MM.1S (cell line): ENCODE data around the gene PROM2.

Source experiments
- EZH2 ChIP-seq: fragments of 300-600 bp; sonication (generic); optimal IDR thresholded peaks from 2 replicates; pipeline ENCODE3; 2017; ENCODE audit warnings: low read depth, mild to moderate bottlenecking, antibody characterized with exemption, low read length, mixed read lengths
- EZH2phosphoT487 ChIP-seq: fragments of 300-600 bp; sonication (generic); IDR thresholded peaks from 2 replicates; pipeline ENCODE4 v1.6.1; 2018; ENCODE audit warnings: antibody characterized with exemption, low read length
- TF ChIP-seq, protein P1 (sequence below): fragments of 300-600 bp; sonication (generic); IDR thresholded peaks from 2 replicates; pipeline ENCODE4 v1.5.1; 2016; ENCODE audit warnings: antibody characterized with exemption, low read length, mixed read lengths

DNA sequence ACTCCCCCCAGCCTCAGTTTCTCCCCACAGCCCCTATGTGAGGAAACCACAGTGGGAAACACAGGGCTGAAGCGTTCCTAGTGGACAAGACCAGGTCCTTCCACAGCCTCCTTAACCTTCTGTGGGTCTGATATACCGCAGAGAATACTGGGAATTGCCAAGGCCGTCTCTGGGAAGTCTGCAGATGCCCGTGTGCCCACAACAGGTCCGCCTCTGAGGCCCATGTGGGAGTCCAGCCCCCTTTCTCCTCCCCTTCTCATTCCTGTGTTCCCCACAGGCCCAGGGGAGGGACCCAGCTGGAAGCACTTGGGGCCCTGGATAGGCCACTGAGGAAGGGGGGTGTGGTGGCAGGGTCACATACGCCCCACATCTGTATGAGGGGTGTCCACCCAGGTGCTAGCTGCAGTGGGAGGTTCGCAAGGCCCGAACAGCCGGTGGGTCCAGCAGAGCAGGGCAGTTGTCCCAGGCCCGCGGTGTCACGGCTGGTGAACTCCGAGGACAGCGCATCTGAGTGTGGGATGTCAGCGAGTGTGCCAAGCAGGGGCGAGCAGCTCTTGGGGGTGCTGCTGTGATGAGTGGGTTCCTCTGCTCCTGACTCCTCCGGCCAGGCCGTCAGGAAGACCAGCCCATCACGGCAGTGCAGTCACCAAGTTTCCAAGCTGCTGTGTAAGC, 20.5 kb downstream of the PROM2 start:
- TF ChIP-seq, protein P1, sequence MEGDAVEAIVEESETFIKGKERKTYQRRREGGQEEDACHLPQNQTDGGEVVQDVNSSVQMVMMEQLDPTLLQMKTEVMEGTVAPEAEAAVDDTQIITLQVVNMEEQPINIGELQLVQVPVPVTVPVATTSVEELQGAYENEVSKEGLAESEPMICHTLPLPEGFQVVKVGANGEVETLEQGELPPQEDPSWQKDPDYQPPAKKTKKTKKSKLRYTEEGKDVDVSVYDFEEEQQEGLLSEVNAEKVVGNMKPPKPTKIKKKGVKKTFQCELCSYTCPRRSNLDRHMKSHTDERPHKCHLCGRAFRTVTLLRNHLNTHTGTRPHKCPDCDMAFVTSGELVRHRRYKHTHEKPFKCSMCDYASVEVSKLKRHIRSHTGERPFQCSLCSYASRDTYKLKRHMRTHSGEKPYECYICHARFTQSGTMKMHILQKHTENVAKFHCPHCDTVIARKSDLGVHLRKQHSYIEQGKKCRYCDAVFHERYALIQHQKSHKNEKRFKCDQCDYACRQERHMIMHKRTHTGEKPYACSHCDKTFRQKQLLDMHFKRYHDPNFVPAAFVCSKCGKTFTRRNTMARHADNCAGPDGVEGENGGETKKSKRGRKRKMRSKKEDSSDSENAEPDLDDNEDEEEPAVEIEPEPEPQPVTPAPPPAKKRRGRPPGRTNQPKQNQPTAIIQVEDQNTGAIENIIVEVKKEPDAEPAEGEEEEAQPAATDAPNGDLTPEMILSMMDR = no peak
- TF ChIP-seq EZH2 = no peak
- TF ChIP-seq EZH2phosphoT487 = no peak
